Measurements from ENCODE around the gene SLC29A4.
"Not testable (repeated sequence)": the region's sequence is repeated elsewhere in the genome, so short reads cannot be mapped to it uniquely, and the experiment has no call there.

SLC29A4 gene

DNA sequence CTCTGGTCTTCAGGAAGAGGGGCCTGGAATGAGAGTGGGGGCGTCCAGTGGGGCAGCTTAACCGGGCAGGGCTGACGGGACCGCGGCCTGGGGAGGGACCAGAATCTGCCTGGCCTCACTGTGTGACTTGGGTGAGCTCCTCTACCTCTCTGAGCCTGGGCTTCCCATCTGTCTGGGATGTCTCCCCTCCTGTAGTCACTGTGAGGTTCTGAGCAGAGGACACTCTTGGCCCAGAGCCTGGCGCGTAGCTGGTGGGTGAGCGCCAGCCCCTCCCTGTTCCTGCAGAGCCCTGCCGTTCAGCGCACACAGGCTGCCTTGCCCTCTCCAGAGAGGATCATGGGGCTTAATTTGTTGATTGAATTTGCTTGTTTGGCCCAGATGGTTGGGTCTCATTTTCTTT, 7.2 kb upstream of the SLC29A4 start:
- DNase-seq: not testable (repeated sequence)

DNA sequence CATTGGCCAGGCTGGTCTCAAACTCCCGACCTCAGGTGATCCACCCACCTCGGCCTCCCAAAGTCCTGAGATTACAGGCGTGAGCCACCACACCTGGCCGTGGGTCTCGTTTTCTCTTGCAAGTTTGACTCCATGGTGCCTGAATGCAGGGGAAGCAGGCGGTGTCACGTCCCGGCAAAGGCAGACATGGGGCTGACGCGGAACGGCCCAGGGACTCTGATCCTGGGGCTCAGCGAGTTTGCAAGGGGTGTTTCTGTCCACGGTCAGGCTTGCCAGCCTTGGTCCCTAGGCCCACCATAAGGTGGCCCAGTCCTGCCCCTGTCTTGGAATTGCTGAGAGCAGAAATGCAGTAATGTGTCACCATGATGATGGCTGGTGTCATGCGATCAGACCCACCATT, 6.6 kb upstream of the SLC29A4 start:
- not testable (repeated sequence) for DNase-seq

DNA sequence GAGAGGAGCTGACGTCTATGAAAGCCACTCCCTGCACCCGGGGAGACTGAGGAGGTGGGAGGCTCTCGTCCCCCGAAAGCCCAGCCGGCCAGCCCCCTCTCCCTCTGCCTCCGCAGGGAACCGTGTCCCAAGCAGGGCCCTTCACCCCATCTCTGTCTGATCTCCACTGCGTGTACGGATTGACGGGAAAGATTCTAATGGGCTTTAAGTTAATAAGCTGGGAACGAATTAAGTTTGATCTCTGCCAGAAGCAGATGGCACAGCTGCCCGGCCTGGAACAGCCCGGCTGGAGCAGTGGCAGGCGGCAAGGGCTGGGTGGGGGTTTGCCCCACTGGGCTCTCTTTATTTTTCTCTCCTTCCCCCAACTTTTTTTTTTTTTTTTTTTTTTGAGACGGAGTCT, 6.1 kb upstream of the SLC29A4 start:
- no peak for DNase-seq

DNA sequence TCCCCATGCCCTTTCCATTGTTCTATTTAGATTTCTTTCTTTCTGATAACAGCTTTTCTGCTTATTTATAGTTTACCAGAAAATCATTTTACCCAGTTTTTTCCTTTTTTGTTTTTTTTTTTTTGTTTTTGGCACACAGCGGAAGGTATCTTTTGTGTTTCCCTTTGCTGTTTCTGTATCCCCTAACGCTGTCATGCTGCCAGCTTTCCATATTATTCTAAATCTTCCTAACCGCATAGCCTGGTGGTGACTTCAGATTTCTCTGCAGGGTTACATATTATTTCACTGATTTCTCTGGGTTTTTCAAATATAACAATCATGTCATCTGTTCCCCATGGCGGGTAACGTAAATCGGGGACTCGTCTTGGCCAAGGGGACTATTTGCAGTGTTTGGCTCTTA, 4.0 kb upstream of the SLC29A4 start:
- DNase-seq: no peak

GRCh38 chr7:5279734-5280133, 3.0 kb upstream of the SLC29A4 start:
- no peak for DNase-seq

GRCh38 chr7:5281598-5282500, 894 bp upstream of the SLC29A4 start:
- not testable (repeated sequence) for DNase-seq

- no peak for DNase-seq
These were observed 919 bp downstream of the SLC29A4 start for GRCh38 chr7:5283421-5284303.

- DNase-seq: no peak
These were observed 1.9 kb downstream of the SLC29A4 start for GRCh38 chr7:5284304-5285281.

- DNase-seq: no peak
These were observed 4.2 kb downstream of the SLC29A4 start for GRCh38 chr7:5286933-5287332.

GRCh38 chr7:5287373-5287772, 4.6 kb downstream of the SLC29A4 start:
- not testable (repeated sequence) for DNase-seq

DNA sequence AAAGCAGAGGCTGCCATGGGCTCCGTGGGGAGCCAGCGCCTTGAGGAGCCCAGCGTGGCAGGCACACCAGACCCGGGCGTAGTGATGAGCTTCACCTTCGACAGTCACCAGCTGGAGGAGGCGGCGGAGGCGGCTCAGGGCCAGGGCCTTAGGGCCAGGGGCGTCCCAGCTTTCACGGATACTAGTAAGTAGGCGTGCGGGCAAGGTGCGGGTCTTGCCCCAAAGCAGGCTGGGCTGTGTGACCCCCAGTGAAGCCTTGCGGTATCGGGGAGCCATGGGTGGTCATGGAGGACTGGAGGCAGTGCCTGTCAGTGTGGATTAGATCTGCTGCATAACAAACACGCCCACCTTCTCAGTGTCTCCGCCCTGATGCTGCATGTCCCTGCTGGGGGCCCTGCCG, 5.1 kb downstream of the SLC29A4 start:
- DNase-seq: no peak

DNA sequence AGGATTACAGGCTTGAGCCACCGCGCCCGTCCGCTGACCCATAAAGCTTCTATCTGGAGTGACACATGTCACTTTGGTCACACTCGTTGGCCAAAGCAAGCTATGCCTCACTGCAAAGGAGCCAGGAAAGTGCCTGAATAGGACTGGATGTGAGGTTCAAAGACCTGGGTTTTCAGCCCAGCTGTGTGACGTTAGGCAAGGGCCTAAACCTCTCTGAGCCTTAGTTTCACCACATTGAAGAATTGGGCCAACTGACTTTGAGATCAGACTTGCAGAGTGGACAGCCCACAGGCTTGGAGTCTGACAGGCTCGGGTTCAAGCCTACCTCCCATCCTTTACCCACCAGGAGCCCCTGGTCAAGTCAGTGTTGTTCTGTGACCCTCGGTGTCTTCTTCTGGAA, 5.8 kb downstream of the SLC29A4 start:
- DNase-seq: not testable (repeated sequence)

DNA sequence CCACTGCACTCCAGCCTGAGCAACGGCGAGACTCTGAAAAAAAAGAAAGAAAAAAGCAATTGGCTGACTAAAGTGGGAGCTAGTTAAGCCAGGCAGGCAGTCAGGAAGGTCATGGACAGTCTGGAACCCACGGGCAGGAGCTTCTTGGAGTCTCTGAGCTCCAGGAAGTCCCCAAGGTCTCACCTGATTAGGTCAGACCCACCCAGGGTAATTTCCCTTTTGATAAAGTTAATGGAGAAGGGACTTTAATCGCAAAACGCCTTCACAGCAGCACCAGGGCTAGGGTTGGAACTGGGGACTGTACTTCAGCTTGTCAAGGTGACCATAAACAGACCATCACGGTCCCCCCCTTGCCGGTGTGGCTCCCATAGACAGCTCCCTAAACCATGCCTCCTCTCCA, 6.6 kb downstream of the SLC29A4 start:
- DNase-seq: no peak

GRCh38 chr7:5291301-5291700, 8.6 kb downstream of the SLC29A4 start:
- DNase-seq: no peak

- not testable (repeated sequence) for DNase-seq
These were observed 9.1 kb downstream of the SLC29A4 start for GRCh38 chr7:5291711-5292335.

GRCh38 chr7:5294169-5294987, 11.6 kb downstream of the SLC29A4 start:
- DNase-seq: no peak

- no peak for DNase-seq
These were observed 12.6 kb downstream of the SLC29A4 start for GRCh38 chr7:5295039-5296014.

DNA sequence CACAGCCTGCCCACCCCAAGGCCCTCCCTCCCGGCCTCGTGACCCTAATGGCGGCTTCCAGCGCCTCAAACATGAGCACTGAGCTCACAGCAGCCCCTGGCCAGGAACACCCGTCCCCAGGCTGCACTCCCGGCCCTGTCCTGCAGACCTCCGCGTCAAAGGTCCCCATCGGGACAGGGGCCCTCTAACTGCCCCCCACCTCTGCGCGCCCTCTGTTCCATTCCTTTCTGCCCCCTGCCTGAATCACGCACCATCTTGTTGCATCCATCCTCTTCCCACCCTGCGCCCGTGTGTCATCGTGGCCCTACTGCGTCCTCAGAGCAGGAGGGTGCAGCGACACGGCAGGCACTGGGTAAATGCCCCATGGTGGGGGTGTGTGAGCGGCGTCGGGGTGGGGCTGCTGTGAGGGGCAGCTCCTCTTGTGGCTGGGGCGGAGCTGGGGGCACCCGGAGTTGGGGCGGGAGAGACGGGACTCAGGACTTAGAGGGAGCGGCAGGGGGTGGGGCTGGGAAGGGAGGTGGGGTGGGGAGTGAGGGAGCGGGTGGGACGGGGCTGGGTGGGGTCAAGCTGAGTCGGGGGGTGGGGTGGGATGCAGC, 13.4 kb downstream of the SLC29A4 start:
- peak in 1 of 2 donors; percentile 16 for DNase-seq

GRCh38 chr7:5296611-5297226, 14.0 kb downstream of the SLC29A4 start:
- peak; percentile 75 to 78 for DNase-seq

Measured in CD4-positive, alpha-beta T cell treated with Interleukin-4 for 1 hour (primary cell).